ENCODE results near the gene NEXN.
"Not testable (repeated sequence)": the region's sequence is repeated elsewhere in the genome, so short reads cannot be mapped to it uniquely, and the experiment has no call there.

NEXN gene

DNA sequence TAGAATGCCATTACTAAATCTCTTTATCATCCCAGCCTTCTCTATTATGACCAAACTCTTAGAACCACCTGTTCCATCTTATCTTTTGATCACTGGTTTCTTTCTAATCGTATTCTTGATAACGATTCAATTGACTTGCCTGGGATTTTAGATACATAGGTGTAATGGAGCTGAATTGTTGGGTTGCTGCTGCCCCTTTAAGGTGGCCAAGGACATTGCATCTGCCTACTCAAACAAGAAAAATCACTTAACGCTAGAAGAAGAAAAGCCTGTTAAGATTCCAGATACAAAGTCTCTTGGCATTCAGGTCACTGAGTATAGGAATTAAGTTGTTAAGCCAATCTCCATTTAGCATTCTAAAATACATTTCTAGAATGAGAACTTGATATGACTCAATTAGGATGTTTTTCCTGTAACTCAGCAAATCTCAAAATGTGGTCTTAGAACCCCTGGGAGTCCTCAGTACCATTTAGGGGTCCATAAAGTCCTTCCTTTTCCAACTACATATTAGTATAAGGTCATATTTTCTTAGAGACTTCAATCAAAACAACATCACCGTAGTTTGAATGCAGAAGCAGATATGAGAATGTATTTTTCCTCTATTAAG, 12.4 kb downstream of the NEXN start:
- intact Hi-C loops (cut with DNase I), result no loop called here

GRCh38 chr1:77905603-77906002, 17.2 kb downstream of the NEXN start:
- intact Hi-C loops (cut with DNase I), result no loop called here

More for the DNA sequence above, 12.4 kb downstream of the NEXN start:
- peak in 30 of 42 donors; percentile 15 to 65 (median 34) for DNase-seq

DNA sequence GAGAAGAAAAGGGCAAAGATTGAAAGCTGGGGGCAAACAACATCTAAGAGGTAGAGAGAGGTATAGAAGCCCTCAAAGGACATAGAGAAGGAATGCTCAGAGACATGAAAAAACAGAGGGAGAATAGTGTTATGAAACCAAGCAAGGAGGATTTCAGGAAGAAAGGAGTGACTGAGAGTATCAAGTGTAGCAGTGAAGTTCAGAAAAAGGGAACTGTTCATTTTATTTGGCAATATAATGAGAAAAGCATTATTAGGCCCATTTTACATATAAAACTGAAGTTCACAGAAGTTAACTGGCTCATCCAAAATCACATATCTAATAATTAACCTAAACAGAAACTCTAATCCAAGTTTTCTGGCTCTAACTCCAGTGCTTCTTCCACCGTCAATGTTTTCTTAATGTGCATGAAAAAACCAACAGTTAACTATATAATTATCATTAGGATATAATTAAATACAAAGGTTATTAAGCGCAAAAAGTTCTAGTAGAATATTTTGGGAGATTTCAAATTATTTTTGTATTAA, 17.7 kb downstream of the NEXN start:
- intact Hi-C loops (cut with DNase I), result no loop called here
- DNase-seq, result no peak

More at GRCh38 chr1:77905603-77906002, 17.2 kb downstream of the NEXN start:
- no peak for DNase-seq

- no peak for DNase-seq
- intact Hi-C loops (cut with DNase I), result no loop called here
These were observed 18.2 kb downstream of the NEXN start for GRCh38 chr1:77906624-77907023.

GRCh38 chr1:77910116-77910515, 21.7 kb downstream of the NEXN start:
- no peak for DNase-seq
- intact Hi-C loops (cut with DNase I), result no loop called here

- not testable (repeated sequence) for DNase-seq
These were observed 30.5 kb downstream of the NEXN start for GRCh38 chr1:77918918-77919317.

GRCh38 chr1:77925518-77925917, 37.1 kb downstream of the NEXN start:
- intact Hi-C loops (cut with DNase I), result no loop called here
- DNase-seq, result no peak

More at GRCh38 chr1:77918918-77919317, 30.5 kb downstream of the NEXN start:
- intact Hi-C loops (cut with DNase I), result not testable (repeated sequence)

DNA sequence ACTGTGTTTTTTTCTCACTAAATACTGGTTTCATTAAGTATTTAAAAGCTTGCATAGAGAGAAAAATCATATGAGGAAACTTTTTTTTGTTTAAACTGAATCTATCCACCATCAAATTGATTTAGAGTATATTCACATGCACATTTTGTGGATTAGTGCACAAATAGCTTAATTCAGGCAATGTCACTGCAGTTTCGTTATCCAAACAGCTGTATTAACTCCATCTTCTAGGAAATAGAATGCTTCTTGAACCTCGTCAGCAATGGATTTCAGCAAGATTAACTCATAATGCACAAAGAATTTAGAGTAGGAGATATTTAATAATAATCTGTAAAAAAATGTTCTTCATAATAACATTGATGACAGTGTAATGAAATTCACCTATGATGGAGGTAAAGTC, 37.5 kb downstream of the NEXN start:
- intact Hi-C loops (cut with DNase I), result no loop called here
- DNase-seq, result no peak

GRCh38 chr1:77926561-77927357, 38.3 kb downstream of the NEXN start:
- DNase-seq, result no peak
- intact Hi-C loops (cut with DNase I), result no loop called here

- DNase-seq, result no peak
- intact Hi-C loops (cut with DNase I), result no loop called here
These were observed 39.0 kb downstream of the NEXN start for GRCh38 chr1:77927414-77927813.

- intact Hi-C loops (cut with DNase I), result no loop called here
- no peak for DNase-seq
These were observed 41.4 kb downstream of the NEXN start for GRCh38 chr1:77929806-77930205.

DNA sequence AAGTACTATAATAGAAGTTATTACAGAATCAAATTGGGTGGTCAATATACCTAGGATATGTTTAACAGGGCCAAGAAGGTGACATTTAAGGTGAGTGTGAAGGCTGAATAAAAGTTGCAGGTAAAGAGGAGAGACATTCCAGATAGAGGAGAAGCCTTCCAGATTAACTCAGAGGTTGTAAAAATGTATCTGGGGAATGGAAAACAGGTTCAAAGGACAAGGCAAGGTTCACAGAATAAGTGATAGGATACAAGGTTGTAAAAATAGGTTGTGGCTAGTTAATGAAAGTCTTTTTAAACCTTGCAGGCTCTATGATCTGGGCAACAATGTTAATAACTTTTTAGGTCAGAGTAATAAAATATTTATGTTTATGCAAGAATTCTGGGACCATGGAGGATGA, 50.2 kb downstream of the NEXN start:
- intact Hi-C loops (cut with DNase I), result no loop called here
- DNase-seq, result no peak

DNA sequence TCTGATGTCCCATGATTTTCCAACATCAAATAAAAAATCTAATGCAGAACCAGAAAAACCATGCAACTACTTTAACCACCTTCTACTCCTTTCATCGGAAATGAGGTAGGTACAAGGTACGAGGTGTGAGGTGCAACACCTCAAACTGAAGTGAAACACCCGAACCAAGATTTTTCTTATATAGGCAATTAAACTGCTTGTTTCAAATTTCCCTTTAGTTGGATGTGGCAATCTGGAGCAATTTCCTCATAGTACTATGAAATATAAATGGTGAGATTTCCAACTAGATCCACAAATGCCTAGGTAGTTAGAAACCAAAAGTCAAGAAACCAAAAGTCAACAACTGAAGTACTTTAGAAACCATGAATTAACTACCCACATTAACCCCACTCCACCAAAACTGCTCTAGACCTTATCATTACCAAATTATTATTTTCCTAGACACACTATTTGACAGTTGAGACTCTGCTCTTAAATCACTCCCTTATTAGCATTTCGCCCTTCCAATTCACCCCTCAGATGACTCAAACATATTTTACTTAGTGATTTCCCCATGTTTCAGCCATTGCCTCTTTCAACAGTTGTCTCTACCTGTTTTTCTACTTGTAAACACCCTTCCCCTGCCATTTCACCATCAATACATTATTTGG, 52.6 kb downstream of the NEXN start:
- DNase-seq, result no peak
- intact Hi-C loops (cut with DNase I), result no loop called here

DNA sequence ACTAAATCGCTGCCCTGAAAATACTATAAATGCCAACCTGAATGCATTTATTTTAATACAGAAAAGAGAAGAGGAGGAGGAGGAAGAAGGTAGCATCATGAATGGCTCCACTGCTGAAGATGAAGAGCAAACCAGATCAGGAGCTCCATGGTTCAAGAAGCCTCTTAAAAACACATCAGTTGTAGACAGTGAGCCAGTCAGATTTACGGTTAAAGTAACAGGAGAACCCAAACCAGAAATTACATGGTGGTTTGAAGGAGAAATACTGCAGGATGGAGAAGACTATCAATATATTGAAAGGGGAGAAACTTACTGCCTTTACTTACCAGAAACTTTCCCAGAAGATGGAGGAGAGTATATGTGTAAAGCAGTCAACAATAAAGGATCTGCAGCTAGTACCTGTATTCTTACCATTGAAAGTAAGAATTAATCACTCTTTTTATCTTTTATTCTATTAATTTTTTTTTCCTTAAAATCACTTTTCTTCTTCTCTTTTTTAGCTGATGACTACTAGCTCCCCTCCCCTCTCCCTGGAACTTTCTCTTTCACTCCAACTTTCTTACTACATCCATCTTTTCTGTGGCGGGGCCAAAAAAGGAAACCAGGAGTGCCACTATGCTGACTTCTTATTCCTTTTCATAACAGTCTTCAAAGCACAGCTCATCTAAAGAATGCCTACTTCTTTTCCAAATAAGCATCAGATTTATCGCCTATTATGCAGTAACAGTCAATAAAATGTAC, 54.1 kb downstream of the NEXN start:
- intact Hi-C loops (cut with DNase I), result no loop called here
- no peak for DNase-seq

GRCh38 chr1:77945345-77945744, 56.9 kb downstream of the NEXN start:
- intact Hi-C loops (cut with DNase I), result no loop called here

GRCh38 chr1:77948841-77949424, 60.5 kb downstream of the NEXN start:
- peak in 1 of 42 donors; percentile 13 for DNase-seq

More at GRCh38 chr1:77945345-77945744, 56.9 kb downstream of the NEXN start:
- no peak for DNase-seq

DNA sequence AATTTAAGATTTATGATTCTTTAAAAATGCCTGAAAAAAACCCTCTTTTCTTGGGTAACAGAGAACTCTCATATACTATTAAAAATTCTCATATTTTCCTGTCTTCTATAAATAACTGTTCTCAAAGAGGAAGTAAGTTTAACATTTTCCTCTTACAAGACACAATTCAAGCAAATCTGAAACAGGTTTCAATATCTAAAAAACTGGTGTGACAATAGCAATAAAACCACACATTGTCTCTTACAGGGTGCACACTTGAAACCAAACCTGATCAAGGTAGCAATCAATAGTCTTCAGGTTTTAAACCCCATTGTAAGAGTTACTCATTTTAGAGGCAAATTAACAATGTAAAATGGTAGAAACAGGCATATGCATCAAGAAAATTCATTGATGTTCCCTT, 62.4 kb downstream of the NEXN start:
- DNase-seq, result no peak
- intact Hi-C loops (cut with DNase I), result no loop called here

More at GRCh38 chr1:77948841-77949424, 60.5 kb downstream of the NEXN start:
- intact Hi-C loops (cut with DNase I), result no loop called here

GRCh38 chr1:77951328-77951727, 62.9 kb downstream of the NEXN start:
- intact Hi-C loops (cut with DNase I), result no loop called here
- DNase-seq, result no peak

DNA sequence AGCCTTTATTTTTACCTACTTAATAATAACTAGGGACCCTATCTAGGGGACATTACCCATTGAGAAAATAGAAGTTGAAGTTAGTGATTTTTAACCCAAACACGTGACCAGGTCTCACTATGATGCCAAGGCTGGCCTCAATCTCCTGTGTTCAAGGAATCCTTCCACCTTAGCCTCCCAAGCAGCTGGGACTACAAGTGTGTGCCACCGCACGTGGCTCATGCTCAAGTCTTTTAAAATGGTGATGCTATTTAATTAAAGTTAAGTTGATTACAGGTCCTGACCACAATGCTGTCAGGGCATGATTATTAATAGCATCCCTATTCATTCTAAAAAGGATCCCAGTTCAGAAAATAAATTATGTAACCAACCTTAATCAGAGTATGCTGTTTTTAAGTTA, 65.5 kb downstream of the NEXN start:
- DNase-seq, result no peak
- intact Hi-C loops (cut with DNase I), result no loop called here

All from head of caudate nucleus (tissue), 42 donors.